Adrenal gland (tissue), 12 donors: ENCODE measurements around the gene CMIP. TPM values are rescaled to one million over a fixed set of nuclear protein-coding genes. Genes with fewer than 3 reads are reported as not detected.
A peak's percentile ranks its signal among the peaks of the same experiment; 100 is the strongest.

Experiments used
- DNase-seq, 7 donors: peaks; one replicate each; pipeline ENCODE4 v3.0.0-alpha.2; 2019 to 2020
- H3K27ac ChIP-seq, 5 donors: fragments of 200-600 bp; sonication (generic) in 4 of 5; 1 replicate in 3 of 5; 2 replicates in 2 of 5; pipeline versions ENCODE4 v1.5.1 to v1.8.0; 2016 to 2020; ENCODE audit warnings: mild to moderate bottlenecking in 1 of 5
- H3K27me3 ChIP-seq: fragments of 200-600 bp; 2 replicates; pipeline ENCODE4 v1.8.0; 2021
- H3K36me3 ChIP-seq, 2 donors: fragments of 200-600 bp; replicated peaks in 1 of 2; 1 replicate in 1 of 2; 2 replicates in 1 of 2; pipeline versions ENCODE4 v1.5.1 to v1.8.0; 2018 to 2022
- H3K4me1 ChIP-seq, 2 donors: fragments of 200-600 bp; replicated peaks in 1 of 2; 1 replicate in 1 of 2; 2 replicates in 1 of 2; pipeline versions ENCODE4 v1.5.1 to v1.8.0; 2018 to 2021
- H3K4me3 ChIP-seq, 4 donors: fragments of 200-600 bp; sonication (generic) in 3 of 4; one replicate each; pipeline ENCODE4 v1.5.1; 2016 to 2018
- H3K9me3 ChIP-seq, 3 donors: fragments of 200-600 bp; sonication (generic) in 1 of 3; replicated peaks in 1 of 3; 1 replicate in 2 of 3; 2 replicates in 1 of 3; pipeline versions ENCODE4 v1.5.1 to v1.8.0; 2016 to 2021
- CTCF ChIP-seq, 6 experiments: fragments of 450-650 bp in 4 of 6; fragments of 200-600 bp in 2 of 6; sonication (generic) in 1 of 6; IDR thresholded peaks; 1 replicate in 5 of 6; 2 replicates in 1 of 6; pipeline versions ENCODE4 v1.5.1 to v1.8.0; 2016 to 2021; ENCODE audit warnings: antibody characterized with exemption in 6 of 6, mild to moderate bottlenecking in 2 of 6, moderate library complexity in 1 of 6
- POLR2A ChIP-seq, 2 donors: fragments of 450-650 bp; IDR thresholded peaks; one replicate each; pipeline ENCODE4 v1.6.1; 2017; ENCODE audit warnings: antibody characterized with exemption in 2 of 2, mild to moderate bottlenecking in 2 of 2, moderate library complexity in 1 of 2
- WGBS, 4 donors: extraction: QIAGEN DNeasy Blood & Tissue Kit in 2 of 4; methylation state at CpG; one replicate each; pipeline versions ENCODE4 v1.1.5 to v1.1.7; 2013 to 2017; 5-methylcytosine and 5-hydroxymethylcytosine counted together
- intact Hi-C, 2 donors: fragments of 100-400 bp; cut with DNase I; formaldehyde crosslinking; loops; one replicate each; pipeline versions ENCODE4 v1.14.1 to v1.15.0; 2022 to 2023
- polyA plus RNA-seq, 3 donors: library from polyadenylated mRNA; stranded (reverse); fragments of 200-250 nt in 2 of 3; fragments of 350-450 nt in 1 of 3; fragmentation: Illumina TruSeq in 1 of 3; extraction: RNeasy Lipid Tissue Mini Kit (QIAGEN cat#74804) in 1 of 3; gene quantifications; one replicate each; pipeline ENCODE4 v1.2.3, GENCODE V29; 2013 to 2014
- total RNA-seq, 9 donors: library from RNA; depleted of rRNA in 4 of 9; stranded (reverse); fragments of >200 nt in 4 of 9; fragments of 120-200 nt in 1 of 9; fragmentation: NEBNext Ultra II Directional in 1 of 9; extraction: Animal tissue kit (Norgen Biotek cat#: 25700) in 1 of 9; gene quantifications; one replicate each; pipeline versions ENCODE4 v1.1.0 to v1.2.4, GENCODE V29; 2013 to 2023
- donor health status: healthy with polysubstance abuse.
- donor health status: Bipolar disorder and iron deficiency.
- donor health status: DM: yes; HTN: yes; CAD: no.
- donor health status: DM: no; HTN: no; CAD: no.
- donor health status: DM: no; HTN: no; CAD: no.
- donor health status: DM: yes; HTN: yes; CAD: no.

Gene CMIP
- total and polyA plus RNA-seq, 12 donors, result 8.1 to 87.9 (median 42.5) TPM

DNA sequence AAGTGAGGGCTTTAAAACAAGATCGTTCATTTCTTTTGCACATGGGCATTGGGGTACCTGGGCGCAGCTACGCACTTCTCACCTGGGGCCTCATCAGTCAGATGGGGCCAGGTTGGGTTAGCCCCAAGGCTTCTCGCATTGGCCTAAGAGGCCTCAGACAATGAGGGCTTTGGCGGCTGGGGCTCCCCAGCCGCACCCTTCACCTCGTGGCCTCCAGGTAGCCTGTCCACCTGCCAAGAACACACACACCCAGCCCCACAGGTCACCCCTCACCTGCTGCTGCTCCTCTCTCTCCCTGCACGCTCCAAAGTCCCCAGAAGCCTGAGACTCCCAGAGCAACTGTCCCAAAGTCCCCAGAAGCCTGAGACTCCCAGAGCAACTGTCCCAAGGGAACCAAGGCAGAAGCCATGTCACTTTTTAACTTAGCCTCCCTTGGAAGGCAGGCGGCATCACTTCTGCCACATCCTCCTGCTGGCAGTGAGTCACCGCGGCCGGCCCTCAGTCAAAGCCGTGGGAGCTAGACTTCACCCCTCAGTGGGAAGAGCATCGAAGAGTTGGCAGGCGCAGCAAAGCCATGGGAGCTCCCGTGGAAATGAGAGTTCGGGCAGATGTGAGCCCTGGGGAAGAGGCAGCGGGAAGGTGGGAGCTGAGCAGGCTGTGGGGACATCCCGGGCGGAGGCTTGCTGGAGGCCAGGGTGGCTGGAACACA, 255.6 kb downstream of the CMIP start:
- no peak overlapping the region for H3K27ac ChIP-seq
- DNase-seq, result no peak
- no peaks in the 10 kb centered on the region for H3K9me3 ChIP-seq
- peaks cover 0 to 57% of the 10 kb centered on the region in 2 donors for H3K36me3 ChIP-seq
- intact Hi-C loops, result no loop called here
- peaks cover 0 to 12% of the 10 kb centered on the region in 2 donors for H3K4me1 ChIP-seq
- no peak overlapping the region for H3K4me3 ChIP-seq
- 92 to 96% (median 94%) methylated on average over 15 to 20 of the region's 20 CpGs for whole genome bisulfite sequencing, 4 donors
- TF ChIP-seq POLR2A (IDR thresholded peaks at IDR 0.05), result no peak
- TF ChIP-seq CTCF (IDR thresholded peaks at IDR 0.05), result no peak
- no peaks in the 10 kb centered on the region for H3K27me3 ChIP-seq

DNA sequence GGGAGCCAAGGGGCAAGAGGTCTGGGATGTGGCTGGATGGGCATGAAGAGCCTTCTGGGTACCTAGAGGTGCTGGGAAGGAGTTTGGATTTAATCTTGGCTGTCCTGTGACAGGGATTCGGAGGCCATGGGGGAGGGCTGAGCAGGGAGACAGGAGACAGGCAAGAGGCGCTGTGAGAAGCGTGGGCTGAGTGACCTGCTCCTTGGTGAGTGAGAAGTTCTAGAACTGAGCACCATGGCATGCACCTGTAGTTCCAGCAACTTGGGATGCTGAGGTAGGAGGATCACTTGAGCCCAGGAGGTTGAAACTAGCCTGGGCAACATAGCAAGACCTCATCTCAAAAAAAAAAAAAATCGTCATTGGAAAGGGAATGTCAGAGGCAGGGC, 256.2 kb downstream of the CMIP start:
- Histone ChIP-seq H3K27ac (no peak overlapping the region), H3K4me3 (no peak overlapping the region), H3K27me3 (no peaks in the 10 kb centered on the region), H3K9me3 (no peaks in the 10 kb centered on the region), H3K4me1 (peaks cover 0 to 12% of the 10 kb centered on the region in 2 donors), H3K36me3 (peaks cover 0 to 62% of the 10 kb centered on the region in 2 donors)
- TF ChIP-seq POLR2A (IDR thresholded peaks at IDR 0.05) (no peak), CTCF (IDR thresholded peaks at IDR 0.05) (no peak)
- no peak for DNase-seq
- intact Hi-C loops, result no loop called here
- 88 to 94% (median 93%) methylated on average over 3 to 4 of the region's 4 CpGs for WGBS, 4 donors

DNA sequence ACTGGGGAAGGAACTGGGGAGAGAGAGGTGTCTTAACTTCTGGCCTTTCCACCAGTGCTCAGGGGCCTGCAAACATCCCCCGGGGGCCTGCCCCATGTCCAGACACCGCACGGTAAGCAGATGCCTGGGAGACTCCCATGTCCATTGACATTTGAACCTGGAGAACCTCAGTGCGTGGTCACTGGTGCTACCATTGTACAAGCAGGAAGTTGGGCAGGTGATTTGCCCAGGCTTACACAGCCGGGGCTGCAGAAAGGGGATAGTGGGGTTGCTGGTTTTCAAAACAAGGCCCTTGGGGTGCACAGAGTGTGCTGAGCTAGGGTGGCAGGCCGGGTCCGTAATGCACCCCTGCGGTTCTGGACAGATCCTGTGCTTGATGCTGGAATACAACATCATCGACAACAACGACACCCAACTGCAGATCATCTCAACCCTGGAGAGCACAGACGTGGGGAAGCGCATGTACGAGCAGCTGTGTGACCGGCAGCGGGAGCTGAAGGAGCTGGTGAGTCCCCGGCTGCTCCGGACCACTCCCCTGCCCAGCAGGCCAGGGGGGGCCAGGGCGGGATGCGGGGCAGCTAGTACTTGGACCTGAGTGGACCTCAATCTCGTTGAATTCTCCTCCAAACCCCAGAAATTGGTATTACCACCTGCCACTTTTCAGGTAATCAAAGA, 256.8 kb downstream of the CMIP start:
- 88 to 95% (median 93%) methylated on average over 10 to 20 of the region's 20 CpGs for WGBS, 4 donors
- Histone ChIP-seq H3K9me3 (no peaks in the 10 kb centered on the region), H3K36me3 (peaks cover 0 to 69% of the 10 kb centered on the region in 2 donors), H3K4me1 (peaks cover 0 to 11% of the 10 kb centered on the region in 2 donors), H3K27me3 (no peaks in the 10 kb centered on the region), H3K27ac (no peak overlapping the region), H3K4me3 (no peak overlapping the region)
- DNase-seq, result no peak
- intact Hi-C loops, result no loop called here
- TF ChIP-seq POLR2A (IDR thresholded peaks at IDR 0.05) (no peak), CTCF (IDR thresholded peaks at IDR 0.05) (no peak)

DNA sequence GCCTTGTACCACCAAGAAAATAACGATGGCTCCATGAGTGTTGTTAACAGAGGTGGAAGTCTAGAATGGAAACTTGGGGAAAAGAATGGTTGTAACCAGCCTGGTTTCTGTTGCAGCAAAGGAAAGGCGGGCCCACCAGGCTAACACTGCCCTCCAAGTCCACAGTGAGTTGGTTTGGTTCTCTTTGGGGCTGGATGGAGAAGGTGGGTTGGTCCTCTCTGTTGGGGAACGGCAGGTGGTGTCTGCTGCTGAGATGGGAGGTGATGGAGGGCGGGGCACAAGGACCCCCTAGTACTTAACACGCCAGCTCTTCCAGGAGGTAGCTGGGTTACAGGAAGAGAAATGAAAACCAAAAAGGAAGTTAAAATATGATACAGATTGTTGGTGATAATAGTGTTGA, 257.9 kb downstream of the CMIP start:
- peak overlapping the region in 1 of 5 donors; percentile 52 for H3K27ac ChIP-seq
- H3K27me3 ChIP-seq, result no peaks in the 10 kb centered on the region
- H3K4me1 ChIP-seq, result peaks cover 0 to under 1% of the 10 kb centered on the region in 2 donors
- WGBS, 4 donors, result 91 to 98% (median 95%) methylated on average over 5 of the region's 5 CpGs
- intact Hi-C loops, result no loop called here
- no peak for DNase-seq
- peaks cover 0 to 69% of the 10 kb centered on the region in 2 donors for H3K36me3 ChIP-seq
- H3K4me3 ChIP-seq, result no peak overlapping the region
- no peaks in the 10 kb centered on the region for H3K9me3 ChIP-seq
- TF ChIP-seq CTCF (IDR thresholded peaks at IDR 0.05), result no peak
- TF ChIP-seq POLR2A (IDR thresholded peaks at IDR 0.05), result no peak
